Activated naive CD4-positive, alpha-beta T cell treated with anti-CD3 and anti-CD28 coated beads, Interleukin-2, amount 10 ng/mL, durations not matched to agents 7 days and 5 days (primary cell): Measurements from ENCODE around the gene XRCC4.
"Not testable (repeated sequence)": the region's sequence is repeated elsewhere in the genome, so short reads cannot be mapped to it uniquely, and the experiment has no call there.

ENCODE experiments used
- CTCF ChIA-PET: fragments of 350-600 bp; sonication (Branson Sonifier 250); formaldehyde crosslinking; loops from one replicate; lab custom pipeline; 2021; ENCODE audit warnings: antibody characterized with exemption; lab: Charles Lee
- DNase-seq: peaks from one replicate; pipeline ENCODE4 v3.0.0-alpha.2; 2020
- H3K27ac Mint-ChIP-seq: one replicate; pipeline ENCODE4 v1.8.0; 2021; ENCODE audit warnings: mild to moderate bottlenecking, moderate library complexity, mixed read lengths
- H3K27me3 Mint-ChIP-seq: one replicate; pipeline ENCODE4 v1.8.0; 2021; ENCODE audit warnings: mild to moderate bottlenecking, mixed read lengths
- H3K36me3 Mint-ChIP-seq: one replicate; pipeline ENCODE4 v1.8.0; 2021; ENCODE audit warnings: mixed read lengths
- H3K4me1 Mint-ChIP-seq: one replicate; pipeline ENCODE4 v1.8.0; 2021; ENCODE audit warnings: mixed read lengths
- H3K4me3 Mint-ChIP-seq: one replicate; pipeline ENCODE4 v1.8.0; 2021; ENCODE audit warnings: mild to moderate bottlenecking, moderate library complexity, mixed read lengths
- H3K9me3 Mint-ChIP-seq: one replicate; pipeline ENCODE4 v1.8.0; 2021; ENCODE audit warnings: mixed read lengths

Gene XRCC4

GRCh38 chr5:83219077-83219476 is 141.7 kb downstream of the XRCC4 start:
- Mint-ChIP-seq H3K36me3 (no peaks in the 10 kb centered on the region), H3K4me1 (no peaks in the 10 kb centered on the region), H3K27ac (no peak overlapping the region), H3K4me3 (no peak overlapping the region), H3K27me3 (no peaks in the 10 kb centered on the region), H3K9me3 (no peaks in the 10 kb centered on the region)
- no peak for DNase-seq
- CTCF ChIA-PET: no interaction called here

- no peaks in the 10 kb centered on the region for H3K27me3 Mint-ChIP-seq
- CTCF ChIA-PET: no interaction called here
- H3K9me3 Mint-ChIP-seq: no peaks in the 10 kb centered on the region
- H3K4me1 Mint-ChIP-seq: no peaks in the 10 kb centered on the region
- no peak overlapping the region for H3K4me3 Mint-ChIP-seq
- H3K27ac Mint-ChIP-seq: no peak overlapping the region
- no peak for DNase-seq
- H3K36me3 Mint-ChIP-seq: no peaks in the 10 kb centered on the region
Measured at GRCh38 chr5:83219495-83219894, 142.1 kb downstream of the XRCC4 start.

GRCh38 chr5:83220331-83220730 is 143.0 kb downstream of the XRCC4 start:
- H3K9me3 Mint-ChIP-seq: no peaks in the 10 kb centered on the region
- CTCF ChIA-PET: no interaction called here
- no peaks in the 10 kb centered on the region for H3K4me1 Mint-ChIP-seq
- no peak overlapping the region for H3K4me3 Mint-ChIP-seq
- no peaks in the 10 kb centered on the region for H3K27me3 Mint-ChIP-seq
- H3K36me3 Mint-ChIP-seq: no peaks in the 10 kb centered on the region
- H3K27ac Mint-ChIP-seq: no peak overlapping the region
- no peak for DNase-seq

GRCh38 chr5:83222906-83223305 is 145.6 kb downstream of the XRCC4 start:
- H3K27ac Mint-ChIP-seq: no peak overlapping the region
- no peaks in the 10 kb centered on the region for H3K27me3 Mint-ChIP-seq
- no peak overlapping the region for H3K4me3 Mint-ChIP-seq
- H3K4me1 Mint-ChIP-seq: no peaks in the 10 kb centered on the region
- no peak for DNase-seq
- H3K9me3 Mint-ChIP-seq: no peaks in the 10 kb centered on the region
- CTCF ChIA-PET: no interaction called here
- no peaks in the 10 kb centered on the region for H3K36me3 Mint-ChIP-seq

GRCh38 chr5:83227611-83228010 is 150.3 kb downstream of the XRCC4 start:
- no peaks in the 10 kb centered on the region for H3K9me3 Mint-ChIP-seq
- H3K27ac Mint-ChIP-seq: no peak overlapping the region
- no peak overlapping the region for H3K4me3 Mint-ChIP-seq
- CTCF ChIA-PET: no interaction called here
- no peaks in the 10 kb centered on the region for H3K27me3 Mint-ChIP-seq
- no peaks in the 10 kb centered on the region for H3K4me1 Mint-ChIP-seq
- no peaks in the 10 kb centered on the region for H3K36me3 Mint-ChIP-seq
- no peak for DNase-seq

GRCh38 chr5:83230511-83230910 is 153.2 kb downstream of the XRCC4 start:
- H3K4me3 Mint-ChIP-seq: no peak overlapping the region
- no peaks in the 10 kb centered on the region for H3K4me1 Mint-ChIP-seq
- no peaks in the 10 kb centered on the region for H3K36me3 Mint-ChIP-seq
- CTCF ChIA-PET: no interaction called here
- no peak for DNase-seq
- H3K9me3 Mint-ChIP-seq: no peaks in the 10 kb centered on the region
- no peak overlapping the region for H3K27ac Mint-ChIP-seq
- no peaks in the 10 kb centered on the region for H3K27me3 Mint-ChIP-seq

- no peak for DNase-seq
- H3K4me1 Mint-ChIP-seq: no peaks in the 10 kb centered on the region
- no peaks in the 10 kb centered on the region for H3K9me3 Mint-ChIP-seq
- H3K27me3 Mint-ChIP-seq: no peaks in the 10 kb centered on the region
- H3K4me3 Mint-ChIP-seq: no peak overlapping the region
- no peaks in the 10 kb centered on the region for H3K36me3 Mint-ChIP-seq
- H3K27ac Mint-ChIP-seq: no peak overlapping the region
- CTCF ChIA-PET: interaction anchor here (0.7 kb wide), 1 partner anchor 436 kb away, joined by 3 read pairs; no protein-coding TSS in a partner anchor
Measured at GRCh38 chr5:83244516-83244915, 167.2 kb downstream of the XRCC4 start.

GRCh38 chr5:83245037-83245436 is 167.7 kb downstream of the XRCC4 start:
- no peak overlapping the region for H3K4me3 Mint-ChIP-seq
- no peak for DNase-seq
- CTCF ChIA-PET: no interaction called here
- H3K27ac Mint-ChIP-seq: no peak overlapping the region
- H3K4me1 Mint-ChIP-seq: no peaks in the 10 kb centered on the region
- no peaks in the 10 kb centered on the region for H3K36me3 Mint-ChIP-seq
- H3K9me3 Mint-ChIP-seq: no peaks in the 10 kb centered on the region
- no peaks in the 10 kb centered on the region for H3K27me3 Mint-ChIP-seq

GRCh38 chr5:83246071-83246470 is 168.7 kb downstream of the XRCC4 start:
- no peak for DNase-seq
- Mint-ChIP-seq H3K27me3 (no peaks in the 10 kb centered on the region), H3K4me3 (no peak overlapping the region), H3K9me3 (no peaks in the 10 kb centered on the region), H3K27ac (no peak overlapping the region), H3K36me3 (no peaks in the 10 kb centered on the region), H3K4me1 (no peaks in the 10 kb centered on the region)
- CTCF ChIA-PET: no interaction called here

- CTCF ChIA-PET: interaction anchor here (0.7 kb wide), 1 partner anchor 113 kb away, joined by 3 read pairs; no protein-coding TSS in a partner anchor
- H3K4me1 Mint-ChIP-seq: no peaks in the 10 kb centered on the region
- H3K36me3 Mint-ChIP-seq: no peaks in the 10 kb centered on the region
- no peak overlapping the region for H3K4me3 Mint-ChIP-seq
- H3K9me3 Mint-ChIP-seq: no peaks in the 10 kb centered on the region
- DNase-seq: no peak
- no peak overlapping the region for H3K27ac Mint-ChIP-seq
- H3K27me3 Mint-ChIP-seq: no peaks in the 10 kb centered on the region
Measured at GRCh38 chr5:83249156-83249555, 171.8 kb downstream of the XRCC4 start.

- no peak overlapping the region for H3K4me3 Mint-ChIP-seq
- CTCF ChIA-PET: no interaction called here
- H3K36me3 Mint-ChIP-seq: no peaks in the 10 kb centered on the region
- no peak for DNase-seq
- no peaks in the 10 kb centered on the region for H3K9me3 Mint-ChIP-seq
- H3K4me1 Mint-ChIP-seq: no peaks in the 10 kb centered on the region
- H3K27me3 Mint-ChIP-seq: no peaks in the 10 kb centered on the region
- H3K27ac Mint-ChIP-seq: no peak overlapping the region
Measured at GRCh38 chr5:83251849-83252248, 174.5 kb downstream of the XRCC4 start.

GRCh38 chr5:83253720-83254119 is 176.4 kb downstream of the XRCC4 start:
- H3K27ac Mint-ChIP-seq: no peak overlapping the region
- H3K9me3 Mint-ChIP-seq: no peaks in the 10 kb centered on the region
- no peaks in the 10 kb centered on the region for H3K4me1 Mint-ChIP-seq
- H3K27me3 Mint-ChIP-seq: no peaks in the 10 kb centered on the region
- DNase-seq: no peak
- H3K36me3 Mint-ChIP-seq: no peaks in the 10 kb centered on the region
- CTCF ChIA-PET: no interaction called here
- no peak overlapping the region for H3K4me3 Mint-ChIP-seq

GRCh38 chr5:83255268-83255667 is 177.9 kb downstream of the XRCC4 start:
- no peak overlapping the region for H3K4me3 Mint-ChIP-seq
- no peak for DNase-seq
- H3K36me3 Mint-ChIP-seq: no peaks in the 10 kb centered on the region
- CTCF ChIA-PET: no interaction called here
- H3K4me1 Mint-ChIP-seq: no peaks in the 10 kb centered on the region
- H3K27ac Mint-ChIP-seq: no peak overlapping the region
- H3K9me3 Mint-ChIP-seq: no peaks in the 10 kb centered on the region
- no peaks in the 10 kb centered on the region for H3K27me3 Mint-ChIP-seq

- H3K4me1 Mint-ChIP-seq: no peaks in the 10 kb centered on the region
- CTCF ChIA-PET: no interaction called here
- peaks cover 1% of the 10 kb centered on the region for H3K36me3 Mint-ChIP-seq
- H3K27ac Mint-ChIP-seq: no peak overlapping the region
- H3K9me3 Mint-ChIP-seq: no peaks in the 10 kb centered on the region
- no peak for DNase-seq
- H3K27me3 Mint-ChIP-seq: no peaks in the 10 kb centered on the region
- H3K4me3 Mint-ChIP-seq: no peak overlapping the region
Measured at GRCh38 chr5:83256091-83256780, 178.9 kb downstream of the XRCC4 start.

- CTCF ChIA-PET, DNase-seq, H3K27me3 Mint-ChIP-seq, H3K27ac Mint-ChIP-seq, H3K36me3 Mint-ChIP-seq, H3K4me3 Mint-ChIP-seq, H3K4me1 Mint-ChIP-seq, H3K9me3 Mint-ChIP-seq: not testable (repeated sequence)
Measured at GRCh38 chr5:83257684-83258083, 180.3 kb downstream of the XRCC4 start.
